Esophagus muscularis mucosa (tissue), 4 donors: ENCODE results near the gene ANO4. TPM values are rescaled to one million over a fixed set of nuclear protein-coding genes. Genes with fewer than 3 reads are reported as not detected.

ENCODE experiments used
- DNase-seq: peaks from one replicate; pipeline ENCODE4 v3.0.0-alpha.2; 2017; ENCODE audit errors: extremely low spot score
- H3K27ac ChIP-seq, 4 donors: fragments of 200-600 bp; sonication (generic); replicated peaks in 1 of 4; 1 replicate in 3 of 4; 2 replicates in 1 of 4; pipeline ENCODE4 v1.5.1; 2016 to 2019; ENCODE audit warnings: mild to moderate bottlenecking in 1 of 4
- H3K27me3 ChIP-seq, 4 donors: fragments of 200-600 bp; sonication (generic); one replicate each; pipeline versions ENCODE4 v1.5.1 to v1.6.0; 2016 to 2019
- H3K36me3 ChIP-seq, 4 donors: fragments of 200-600 bp; sonication (generic); one replicate each; pipeline ENCODE4 v1.5.1; 2016 to 2019
- H3K4me1 ChIP-seq, 4 donors: fragments of 200-600 bp; sonication (generic); one replicate each; pipeline ENCODE4 v1.5.1; 2016 to 2019
- H3K4me3 ChIP-seq, 4 donors: fragments of 200-600 bp; sonication (generic); 1 replicate in 2 of 4; 2 replicates in 2 of 4; pipeline ENCODE4 v1.5.1; 2016 to 2019; ENCODE audit warnings: mild to moderate bottlenecking in 4 of 4, moderate library complexity in 1 of 4
- H3K9me3 ChIP-seq, 4 donors: fragments of 200-600 bp; sonication (generic); 1 replicate in 3 of 4; 2 replicates in 1 of 4; pipeline ENCODE4 v1.5.1; 2016 to 2019
- CTCF ChIP-seq, 3 experiments: fragments of 200-600 bp in 2 of 3; fragments of 450-650 bp in 1 of 3; sonication (generic) in 2 of 3; IDR thresholded peaks; one replicate each; pipeline ENCODE4 v1.5.1; 2017 to 2019; ENCODE audit warnings: antibody characterized with exemption in 3 of 3, mild to moderate bottlenecking in 2 of 3, moderate library complexity in 1 of 3
- EP300 ChIP-seq: sonication (generic); formaldehyde crosslinking; IDR thresholded peaks from one replicate; pipeline ENCODE4 v1.6.1; 2017; ENCODE audit warnings: antibody characterized with exemption
- POLR2A ChIP-seq: fragments of 450-650 bp; IDR thresholded peaks from one replicate; pipeline ENCODE4 v1.6.1; 2017; ENCODE audit warnings: antibody characterized with exemption, moderate library complexity, mild to moderate bottlenecking, low read depth
- POLR2AphosphoS5 ChIP-seq, 2 donors: sonication (generic); formaldehyde crosslinking; IDR thresholded peaks; one replicate each; pipeline ENCODE4 v1.6.1; 2017; ENCODE audit warnings: antibody characterized with exemption in 2 of 2
- WGBS: methylation state at CpG from one replicate; pipeline ENCODE4 v1.1.5; 2018; 5-methylcytosine and 5-hydroxymethylcytosine counted together
- intact Hi-C: fragments of 100-400 bp; cut with DNase I; formaldehyde crosslinking; loops from one replicate; pipeline ENCODE4 v1.15.1; 2023
- total RNA-seq, 4 donors: library from RNA; depleted of rRNA; stranded (reverse); fragments of >200 nt; gene quantifications; one replicate each; pipeline versions ENCODE4 v1.1.0 to v1.2.1, GENCODE V29; 2016

Gene ANO4
- total RNA-seq, result under 1 TPM in 2 of 4 donors, not detected in 2; 0.06 to 0.17 TPM

- Histone ChIP-seq H3K36me3 (no peaks in the 10 kb centered on the region), H3K9me3 (no peaks in the 10 kb centered on the region), H3K4me3 (peak within 1 kb of the TSS in 2 of 4 donors; percentile 21 to 22), H3K27me3 (peaks cover 0 to 24% (median 0%) of the 10 kb centered on the region in 4 donors), H3K4me1 (peaks cover 0 to 16% (median 5%) of the 10 kb centered on the region in 4 donors), H3K27ac (no peak within 1 kb of the TSS)
- WGBS, result 12% methylated on average over 18 of the region's 18 CpGs
- DNase-seq, result no peak
- intact Hi-C loops, result no loop called here
- no peak for TF ChIP-seq CTCF (IDR thresholded peaks at IDR 0.05)
- no peak for TF ChIP-seq POLR2AphosphoS5 (IDR thresholded peaks at IDR 0.05)
- TF ChIP-seq POLR2A, result no peak
Measured at GRCh38 chr12:100794441-100795173, at the start of gene ANO4. Gene ANO4 (plus strand): TSS chr12:100794776. CDS start chr12:100901786, 107,010 bp downstream.

GRCh38 chr12:100745378-100746071, 49.1 kb upstream of the ANO4 start:
- no peak overlapping the region for H3K27ac ChIP-seq
- intact Hi-C loops, result no loop called here
- H3K36me3 ChIP-seq, result no peaks in the 10 kb centered on the region
- WGBS, result 82% methylated on average over 3 of the region's 3 CpGs
- no peaks in the 10 kb centered on the region for H3K27me3 ChIP-seq
- TF ChIP-seq CTCF (IDR thresholded peaks at IDR 0.05) (no peak), POLR2AphosphoS5 (IDR thresholded peaks at IDR 0.05) (no peak)
- H3K9me3 ChIP-seq, result no peaks in the 10 kb centered on the region
- no peak for DNase-seq
- H3K4me3 ChIP-seq, result no peak overlapping the region
- no peaks in the 10 kb centered on the region for H3K4me1 ChIP-seq

GRCh38 chr12:100752841-100753240, 41.7 kb upstream of the ANO4 start:
- no peak overlapping the region for H3K4me3 ChIP-seq
- WGBS, result 64% methylated on average over 2 of the region's 2 CpGs
- no peaks in the 10 kb centered on the region for H3K27me3 ChIP-seq
- DNase-seq, result no peak
- H3K4me1 ChIP-seq, result no peaks in the 10 kb centered on the region
- peaks cover 0 to 14% (median 7%) of the 10 kb centered on the region in 4 donors for H3K9me3 ChIP-seq
- TF ChIP-seq CTCF (IDR thresholded peaks at IDR 0.05) (no peak), EP300 (no peak), POLR2A (no peak), POLR2AphosphoS5 (IDR thresholded peaks at IDR 0.05) (no peak)
- no peaks in the 10 kb centered on the region for H3K36me3 ChIP-seq
- intact Hi-C loops, result no loop called here
- no peak overlapping the region for H3K27ac ChIP-seq

- Histone ChIP-seq H3K27ac (no peak overlapping the region), H3K27me3 (no peaks in the 10 kb centered on the region), H3K4me1 (no peaks in the 10 kb centered on the region), H3K9me3 (peaks cover 0 to 14% (median 7%) of the 10 kb centered on the region in 4 donors), H3K36me3 (no peaks in the 10 kb centered on the region), H3K4me3 (no peak overlapping the region)
- TF ChIP-seq EP300 (no peak), POLR2A (no peak), CTCF (IDR thresholded peaks at IDR 0.05) (no peak), POLR2AphosphoS5 (IDR thresholded peaks at IDR 0.05) (no peak)
- intact Hi-C loops, result no loop called here
- DNase-seq, result no peak
- WGBS, result 90% methylated on average over 2 of the region's 2 CpGs
Measured at GRCh38 chr12:100753837-100754236, 40.7 kb upstream of the ANO4 start.
